Right lobe of liver (tissue), 6 donors: ENCODE measurements around the gene CCL28. TPM values are rescaled to one million over a fixed set of nuclear protein-coding genes. Genes with fewer than 3 reads are reported as not detected.
"Not testable (repeated sequence)": the region's sequence is repeated elsewhere in the genome, so short reads cannot be mapped to it uniquely, and the experiment has no call there.

ENCODE experiments used
- ATAC-seq, 4 donors: fragments of 200-7000 bp; cut with Tn5 transposase; one replicate each; pipeline ENCODE4 v1.9.1; 2020; ENCODE audit warnings: mild to moderate bottlenecking in 4 of 4, moderate library complexity in 4 of 4
- DNase-seq, 3 donors: peaks; one replicate each; pipeline ENCODE4 v3.0.0-alpha.2; 2020
- H3K27ac ChIP-seq, 3 donors: fragments of 200-600 bp; one replicate each; pipeline ENCODE4 v1.8.0; 2022
- H3K27me3 ChIP-seq, 2 donors: fragments of 200-600 bp; one replicate each; pipeline ENCODE4 v1.8.0; 2022
- H3K36me3 ChIP-seq, 4 donors: fragments of 200-600 bp; sonication (generic) in 1 of 4; one replicate each; pipeline versions ENCODE4 v1.5.1 to v1.8.0; 2017 to 2022; ENCODE audit warnings: control low read depth in 1 of 4
- H3K4me1 ChIP-seq, 4 donors: fragments of 200-600 bp; sonication (generic) in 1 of 4; one replicate each; pipeline versions ENCODE4 v1.5.1 to v1.8.0; 2017 to 2022; ENCODE audit warnings: control low read depth in 1 of 4
- H3K4me3 ChIP-seq, 3 donors: fragments of 200-600 bp; one replicate each; pipeline ENCODE4 v1.8.0; 2022
- H3K9me3 ChIP-seq, 4 donors: fragments of 200-600 bp; sonication (generic) in 1 of 4; one replicate each; pipeline versions ENCODE4 v1.5.1 to v1.8.0; 2017 to 2022; ENCODE audit warnings: control low read depth in 1 of 4
- CTCF ChIP-seq, 4 donors: fragments of 200-600 bp in 3 of 4; fragments of 450-650 bp in 1 of 4; IDR thresholded peaks; one replicate each; pipeline versions ENCODE4 v1.5.1 to v1.8.0; 2016 to 2022; ENCODE audit warnings: antibody characterized with exemption in 4 of 4, mild to moderate bottlenecking in 2 of 4
- POLR2A ChIP-seq: fragments of 450-650 bp; IDR thresholded peaks from one replicate; pipeline ENCODE4 v1.6.1; 2017; ENCODE audit warnings: antibody characterized with exemption, mild to moderate bottlenecking
- WGBS: methylation state at CpG from one replicate; pipeline ENCODE4 v1.1.6; 2018; ENCODE audit warnings: low coverage, low lambda C conversion rate; ENCODE audit not compliant: insufficient coverage; ENCODE audit errors: missing lambda C conversion rate; 5-methylcytosine and 5-hydroxymethylcytosine counted together
- intact Hi-C, 2 donors: fragments of 100-400 bp; cut with DNase I; formaldehyde crosslinking; loops; one replicate each; pipeline versions ENCODE4 v1.11.2 to v1.14.1; 2022
- long read RNA-seq: library from polyadenylated mRNA; unstranded; transcript quantifications from one replicate; pipeline ENCODE4 v2.0.0, GENCODE V29; 2019
- total RNA-seq, 6 experiments: library from RNA; depleted of rRNA in 2 of 6; stranded (reverse); fragments of >200 nt in 2 of 6; fragmentation: NEBNext Ultra II Directional in 3 of 6; extraction: Animal tissue kit (Norgen Biotek cat#: 25700) in 3 of 6; gene quantifications; one replicate each; pipeline versions ENCODE4 v1.1.0 to v1.2.4, GENCODE V29; 2016 to 2023
- donor health status: DM: no; HTN: yes; CAD: no.
- donor health status: DM: no; HTN: no; CAD: no.
- donor health status: DM: no; HTN: no; CAD: no.
- donor health status: DM: no; HTN: yes; CAD: no.
- donor health status: DM: no; HTN: yes; CAD: no.

Gene CCL28
- total RNA-seq = 1 to 10 TPM in 5 of 6 experiments, under 1 TPM in 1; 1.00 to 2.3 (median 1.3) TPM
- long read RNA-seq = 0 reads

GRCh38 chr5:43412156-43412555, at the start of gene CCL28:
Gene CCL28 (minus strand): TSS chr5:43412391. CDS start chr5:43412316, 75 bp downstream.
- DNase-seq (no peak), ATAC-seq (no peak)
- intact Hi-C loops = no loop called here
- H3K27me3 ChIP-seq = no peaks in the 10 kb centered on the region
- no peaks in the 10 kb centered on the region for H3K36me3 ChIP-seq
- no peak within 1 kb of the TSS for H3K27ac ChIP-seq
- TF ChIP-seq POLR2A (no peak), CTCF (IDR thresholded peaks at IDR 0.05) (no peak)
- no peak within 1 kb of the TSS for H3K4me3 ChIP-seq
- WGBS = 69% methylated on average over 3 of the region's 6 CpGs
- no peaks in the 10 kb centered on the region for H3K9me3 ChIP-seq
- H3K4me1 ChIP-seq = no peaks in the 10 kb centered on the region

GRCh38 chr5:43461066-43461465, 48.9 kb upstream of the CCL28 start:
- no peak for DNase-seq
- no peak for ATAC-seq
- Histone ChIP-seq H3K36me3 (no peaks in the 10 kb centered on the region), H3K4me3 (no peak overlapping the region), H3K9me3 (no peaks in the 10 kb centered on the region), H3K4me1 (no peaks in the 10 kb centered on the region), H3K27me3 (no peaks in the 10 kb centered on the region), H3K27ac (no peak overlapping the region)
- TF ChIP-seq CTCF (IDR thresholded peaks at IDR 0.05) (no peak), POLR2A (no peak)
- 100% methylated on average over 1 of the region's 1 CpG for WGBS
- intact Hi-C loops = no loop called here

GRCh38 chr5:43456556-43456955, 44.4 kb upstream of the CCL28 start:
- intact Hi-C loops = no loop called here
- H3K27ac ChIP-seq = no peak overlapping the region
- no peak for DNase-seq
- peaks cover 0 to under 1% (median 0%) of the 10 kb centered on the region in 4 donors for H3K4me1 ChIP-seq
- no peak for TF ChIP-seq CTCF (IDR thresholded peaks at IDR 0.05)
- no peak for TF ChIP-seq POLR2A
- H3K4me3 ChIP-seq = no peak overlapping the region
- H3K36me3 ChIP-seq = no peaks in the 10 kb centered on the region
- no peaks in the 10 kb centered on the region for H3K27me3 ChIP-seq
- 84% methylated on average over 3 of the region's 3 CpGs for WGBS
- no peak for ATAC-seq
- no peaks in the 10 kb centered on the region for H3K9me3 ChIP-seq

GRCh38 chr5:43441575-43441974, 29.4 kb upstream of the CCL28 start:
- H3K27me3 ChIP-seq, intact Hi-C loops: not testable (repeated sequence)

GRCh38 chr5:43437062-43437660, 25.0 kb upstream of the CCL28 start:
- ATAC-seq = no peak
- no peak overlapping the region for H3K4me3 ChIP-seq
- 92% methylated on average over 3 of the region's 3 CpGs for WGBS

More at GRCh38 chr5:43441575-43441974, 29.4 kb upstream of the CCL28 start:
- not testable (repeated sequence) for H3K9me3 ChIP-seq, H3K36me3 ChIP-seq, DNase-seq, H3K4me3 ChIP-seq, H3K27ac ChIP-seq, ATAC-seq
- peaks cover 0 to 14% (median 0%) of the 10 kb centered on the region in 4 donors for H3K4me1 ChIP-seq

More at GRCh38 chr5:43437062-43437660, 25.0 kb upstream of the CCL28 start:
- H3K36me3 ChIP-seq = no peaks in the 10 kb centered on the region
- H3K9me3 ChIP-seq = no peaks in the 10 kb centered on the region
- no peak overlapping the region for H3K27ac ChIP-seq
- TF ChIP-seq CTCF (IDR thresholded peaks at IDR 0.05) (no peak), POLR2A (no peak)
- no peaks in the 10 kb centered on the region for H3K27me3 ChIP-seq
- no peak for DNase-seq
- H3K4me1 ChIP-seq = peaks cover 0 to 35% (median 5%) of the 10 kb centered on the region in 4 donors
- intact Hi-C loops = no loop called here
